ENCODE measurements around the gene RTTN.

RTTN gene

GRCh38 chr18:70059684-70060083 is 145.8 kb downstream of the RTTN start:
- Histone ChIP-seq H3K27me3 (ENCODE audit: low read length) (no peaks in the 10 kb centered on the region), H3K36me3 (ENCODE audit: low read length) (peaks cover 10% of the 10 kb centered on the region; the same call in 1 of the 2 replicates)

GRCh38 chr18:70058916-70059315 is 146.6 kb downstream of the RTTN start:
- no peak overlapping the region for H3K9ac ChIP-seq (ENCODE audit: low read length)
- no peaks in the 10 kb centered on the region for H3K9me3 ChIP-seq (ENCODE audit: insufficient read depth, low read length)
- H3K4me2 ChIP-seq (ENCODE audit: low read depth, low read length, poor library complexity, severe bottlenecking) = no peak overlapping the region
- TF ChIP-seq EZH2phosphoT487 (conservative IDR thresholded peaks at IDR 0.05; ENCODE audit: low read length) (no peak), CTCF (IDR thresholded peaks at IDR 0.05; ENCODE audit: insufficient read depth, low read length, poor library complexity, severe bottlenecking) (no peak)
- H3K9me2 ChIP-seq (replicated peaks; ENCODE audit: insufficient read depth, low read length) = no peaks in the 10 kb centered on the region
- H3K36me3 ChIP-seq (ENCODE audit: low read length) = peaks cover 10% of the 10 kb centered on the region; the same call in 1 of the 2 replicates
- H3K4me3 ChIP-seq (ENCODE audit: insufficient read depth, low read length, poor library complexity, severe bottlenecking) = no peak overlapping the region
- no peak overlapping the region for H2AFZ ChIP-seq (ENCODE audit: low read depth, low read length, severe bottlenecking)
- H3K27me3 ChIP-seq (ENCODE audit: low read length) = no peaks in the 10 kb centered on the region
- no peaks in the 10 kb centered on the region for H3K79me2 ChIP-seq (ENCODE audit: insufficient read depth, low read length)
- H3K27ac ChIP-seq (ENCODE audit: low read depth, low read length) = no peak overlapping the region
- no peaks in the 10 kb centered on the region for H3F3A ChIP-seq (ENCODE audit: insufficient read depth)
- no peaks in the 10 kb centered on the region for H4K20me1 ChIP-seq (ENCODE audit: low read depth, low read length)

More at GRCh38 chr18:70059684-70060083, 145.8 kb downstream of the RTTN start:
- Histone ChIP-seq H3K27ac (ENCODE audit: low read depth, low read length) (no peak overlapping the region), H3K9ac (ENCODE audit: low read length) (no peak overlapping the region), H3K4me3 (ENCODE audit: insufficient read depth, low read length, poor library complexity, severe bottlenecking) (no peak overlapping the region), H3K9me3 (ENCODE audit: insufficient read depth, low read length) (no peaks in the 10 kb centered on the region), H3K9me2 (replicated peaks; ENCODE audit: insufficient read depth, low read length) (no peaks in the 10 kb centered on the region), H3K79me2 (ENCODE audit: insufficient read depth, low read length) (no peaks in the 10 kb centered on the region), H3F3A (ENCODE audit: insufficient read depth) (no peaks in the 10 kb centered on the region), H2AFZ (ENCODE audit: low read depth, low read length, severe bottlenecking) (no peak overlapping the region), H4K20me1 (ENCODE audit: low read depth, low read length) (no peaks in the 10 kb centered on the region), H3K4me2 (ENCODE audit: low read depth, low read length, poor library complexity, severe bottlenecking) (no peak overlapping the region)
- no peak for TF ChIP-seq EZH2phosphoT487 (conservative IDR thresholded peaks at IDR 0.05; ENCODE audit: low read length)
- no peak for TF ChIP-seq CTCF (IDR thresholded peaks at IDR 0.05; ENCODE audit: insufficient read depth, low read length, poor library complexity, severe bottlenecking)

- no peak for TF ChIP-seq EZH2phosphoT487 (conservative IDR thresholded peaks at IDR 0.05; ENCODE audit: low read length)
- Histone ChIP-seq H4K20me1 (ENCODE audit: low read depth, low read length) (no peaks in the 10 kb centered on the region), H3K4me2 (ENCODE audit: low read depth, low read length, poor library complexity, severe bottlenecking) (no peak overlapping the region), H3K27ac (ENCODE audit: low read depth, low read length) (no peak overlapping the region), H3K4me3 (ENCODE audit: insufficient read depth, low read length, poor library complexity, severe bottlenecking) (no peak overlapping the region), H3K79me2 (ENCODE audit: insufficient read depth, low read length) (no peaks in the 10 kb centered on the region), H3K9me3 (ENCODE audit: insufficient read depth, low read length) (no peaks in the 10 kb centered on the region), H3K9ac (ENCODE audit: low read length) (no peak overlapping the region), H2AFZ (ENCODE audit: low read depth, low read length, severe bottlenecking) (no peak overlapping the region), H3K27me3 (ENCODE audit: low read length) (no peaks in the 10 kb centered on the region), H3K36me3 (ENCODE audit: low read length) (peaks cover 15% of the 10 kb centered on the region; the same call in 1 of the 2 replicates), H3F3A (ENCODE audit: insufficient read depth) (no peaks in the 10 kb centered on the region), H3K9me2 (replicated peaks; ENCODE audit: insufficient read depth, low read length) (no peaks in the 10 kb centered on the region)
Measured at GRCh38 chr18:70047931-70048603, 157.4 kb downstream of the RTTN start.

- Histone ChIP-seq H3K9me3 (ENCODE audit: insufficient read depth, low read length) (no peaks in the 10 kb centered on the region), H3K9ac (ENCODE audit: low read length) (no peak overlapping the region), H3K79me2 (ENCODE audit: insufficient read depth, low read length) (no peaks in the 10 kb centered on the region), H3K27me3 (ENCODE audit: low read length) (no peaks in the 10 kb centered on the region), H3K9me2 (replicated peaks; ENCODE audit: insufficient read depth, low read length) (no peaks in the 10 kb centered on the region), H4K20me1 (ENCODE audit: low read depth, low read length) (no peaks in the 10 kb centered on the region), H3K36me3 (ENCODE audit: low read length) (peaks cover 11% of the 10 kb centered on the region; the same call in 1 of the 2 replicates), H3K4me2 (ENCODE audit: low read depth, low read length, poor library complexity, severe bottlenecking) (no peak overlapping the region), H3K4me3 (ENCODE audit: insufficient read depth, low read length, poor library complexity, severe bottlenecking) (no peak overlapping the region), H3K27ac (ENCODE audit: low read depth, low read length) (no peak overlapping the region), H2AFZ (ENCODE audit: low read depth, low read length, severe bottlenecking) (no peak overlapping the region), H3F3A (ENCODE audit: insufficient read depth) (no peaks in the 10 kb centered on the region)
- no peak for TF ChIP-seq CTCF (IDR thresholded peaks at IDR 0.05; ENCODE audit: insufficient read depth, low read length, poor library complexity, severe bottlenecking)
- TF ChIP-seq EZH2phosphoT487 (conservative IDR thresholded peaks at IDR 0.05; ENCODE audit: low read length) = no peak
Measured at GRCh38 chr18:70046796-70047195, 158.7 kb downstream of the RTTN start.

Data from SU-DHL-6 (cell line).